Measurements from ENCODE around the gene DPF3.

The DPF3 gene

GRCh38 chr14:72904218-72904617, 10.3 kb upstream of the DPF3 start:
- no peak for DNase-seq

- no peak for DNase-seq
These were observed 9.8 kb upstream of the DPF3 start for GRCh38 chr14:72903716-72904115.

DNA sequence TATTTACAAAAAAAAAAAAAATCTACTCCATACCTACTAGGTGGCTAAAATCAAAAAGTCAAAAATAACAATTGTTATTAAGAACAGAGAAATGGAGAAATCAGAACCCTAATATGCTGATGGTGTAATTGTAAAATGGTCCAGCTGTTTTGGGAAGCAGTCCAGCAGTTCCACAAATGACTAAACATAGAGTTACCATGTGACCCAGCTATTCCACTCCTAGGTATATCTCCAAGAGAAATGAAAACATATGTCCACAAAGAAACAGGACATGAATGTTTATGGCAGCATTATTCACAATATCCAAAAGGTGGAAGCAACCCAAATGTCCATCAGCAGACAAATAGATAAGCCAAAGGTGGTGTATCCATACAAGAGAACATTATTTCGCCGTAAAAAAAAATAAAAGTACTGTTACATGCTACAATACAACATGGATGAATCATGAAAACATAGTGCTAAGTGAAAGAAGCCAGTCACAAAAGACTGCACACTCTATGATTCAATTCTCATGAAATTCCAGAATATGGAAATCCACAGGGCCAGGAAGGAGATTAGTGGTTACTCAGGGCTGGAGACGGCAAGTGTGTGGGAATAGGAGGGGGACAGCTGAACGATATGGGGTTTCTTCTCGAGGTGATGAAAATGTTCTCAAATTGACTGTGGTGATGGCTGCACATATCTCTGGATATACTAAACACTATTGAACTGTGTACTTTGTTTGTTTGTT, 9.1 kb upstream of the DPF3 start:
- no peak for DNase-seq

GRCh38 chr14:72901361-72901760, 7.5 kb upstream of the DPF3 start:
- no peak for DNase-seq

GRCh38 chr14:72898448-72898847, 4.5 kb upstream of the DPF3 start:
- no peak for DNase-seq

- DNase-seq = no peak
These were observed 900 bp upstream of the DPF3 start for GRCh38 chr14:72894623-72895378.

GRCh38 chr14:72894323-72894622, 372 bp upstream of the DPF3 start:
- no peak for DNase-seq

DNA sequence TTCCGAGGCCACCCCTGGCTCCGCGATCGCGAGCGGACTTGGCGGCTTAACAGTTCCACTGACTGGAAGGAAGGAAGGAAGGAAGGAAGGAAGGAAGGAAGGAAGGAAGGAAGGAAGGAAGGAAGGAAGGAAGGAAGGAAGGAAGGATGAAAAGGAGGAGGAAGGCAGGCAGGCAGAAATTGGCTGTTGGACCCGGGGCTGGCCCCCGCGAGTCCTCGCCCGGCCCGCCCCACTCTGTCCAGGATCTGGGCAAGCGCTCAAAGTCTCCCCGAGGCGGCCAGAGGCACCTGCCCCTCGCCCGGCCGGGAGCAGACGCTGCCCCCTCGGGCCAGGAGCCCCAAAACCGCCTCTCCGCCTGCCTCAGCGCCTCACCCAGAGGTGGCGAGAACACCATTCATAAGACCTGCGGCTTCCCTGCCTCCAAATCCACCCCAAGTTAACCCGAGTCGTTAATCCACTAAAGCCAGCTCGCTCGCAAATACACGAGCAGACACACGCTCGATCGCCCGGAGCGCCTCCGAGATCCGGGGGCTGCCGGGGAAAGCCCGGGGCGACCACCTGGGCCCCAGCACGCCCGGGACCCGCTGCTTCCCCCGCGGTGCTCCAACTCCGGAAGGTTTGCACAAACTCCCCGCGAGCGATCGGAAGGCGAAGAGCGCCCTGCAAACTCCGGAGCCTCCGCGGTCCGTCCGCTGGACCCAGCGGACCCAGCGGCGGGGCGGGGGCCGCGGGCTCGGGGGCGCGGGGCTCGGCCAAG, 844 bp downstream of the DPF3 start:
- no peak for DNase-seq

DNA sequence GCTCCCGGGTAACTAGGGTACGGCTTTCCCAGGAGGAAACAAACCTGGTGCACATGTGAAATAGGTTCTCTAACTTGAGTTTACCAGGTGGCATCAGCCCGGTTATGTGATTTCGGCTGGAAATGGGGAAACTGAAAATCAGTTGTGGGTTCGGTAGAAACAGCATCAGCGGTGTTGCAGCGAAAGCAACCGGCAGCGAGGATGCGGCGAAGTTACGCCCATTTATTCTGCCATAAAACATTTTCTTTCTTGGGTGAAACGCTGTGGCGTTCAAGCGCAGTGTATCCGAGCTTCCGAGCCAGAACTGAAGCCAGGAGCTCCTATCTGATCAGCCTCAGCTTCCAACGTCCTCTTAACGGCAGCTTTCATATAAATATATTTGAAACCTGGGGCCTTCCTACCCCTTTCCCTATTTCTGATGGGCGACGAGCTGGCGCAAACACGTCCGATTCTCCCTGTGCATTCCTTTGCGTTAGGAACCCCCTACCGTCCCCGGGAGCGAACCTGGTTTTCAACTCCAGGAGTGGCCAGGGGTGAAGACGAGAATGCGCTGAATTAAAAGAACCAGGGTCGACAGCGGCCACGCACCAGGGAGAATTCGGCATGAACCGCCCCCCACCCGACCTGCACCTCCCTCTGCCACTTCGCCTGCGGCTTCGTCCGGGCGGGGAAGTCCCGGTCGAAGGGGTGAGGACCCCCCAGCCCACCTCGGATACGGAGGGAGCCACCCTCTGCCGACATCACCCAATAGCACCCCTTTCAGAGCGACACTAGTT, 1.6 kb downstream of the DPF3 start:
- no peak for DNase-seq

GRCh38 chr14:72891666-72892102, 2.2 kb downstream of the DPF3 start:
- DNase-seq = no peak

- no peak for DNase-seq
These were observed 4.5 kb downstream of the DPF3 start for GRCh38 chr14:72889366-72889765.

DNA sequence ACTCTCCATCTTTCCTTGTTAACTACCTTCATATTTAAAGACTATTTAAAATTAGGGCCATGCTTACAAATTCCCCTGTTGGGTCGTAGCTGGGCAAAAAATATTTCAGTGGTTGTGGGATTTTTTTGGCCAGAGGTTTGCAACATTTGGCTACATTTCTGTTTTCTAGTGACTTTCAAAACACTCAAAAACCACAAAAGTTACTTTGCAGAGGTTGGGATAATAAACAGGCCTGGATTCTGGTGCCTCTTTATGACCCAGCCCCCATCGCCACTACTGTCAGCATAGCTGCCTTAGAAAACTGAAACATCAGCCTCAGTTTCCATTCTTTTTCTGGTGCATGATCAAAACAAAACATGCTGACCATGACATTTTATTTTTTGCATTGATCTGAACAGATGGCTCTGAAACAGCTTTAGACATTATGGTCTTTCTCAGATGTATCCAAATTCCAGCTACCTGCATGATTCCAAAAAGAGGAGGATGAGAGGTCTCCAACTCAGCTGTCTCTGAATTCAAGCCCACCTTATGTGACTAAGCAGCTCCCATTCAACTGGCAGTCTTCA, 5.2 kb downstream of the DPF3 start:
- no peak for DNase-seq

GRCh38 chr14:72888192-72888591, 5.7 kb downstream of the DPF3 start:
- no peak for DNase-seq

DNA sequence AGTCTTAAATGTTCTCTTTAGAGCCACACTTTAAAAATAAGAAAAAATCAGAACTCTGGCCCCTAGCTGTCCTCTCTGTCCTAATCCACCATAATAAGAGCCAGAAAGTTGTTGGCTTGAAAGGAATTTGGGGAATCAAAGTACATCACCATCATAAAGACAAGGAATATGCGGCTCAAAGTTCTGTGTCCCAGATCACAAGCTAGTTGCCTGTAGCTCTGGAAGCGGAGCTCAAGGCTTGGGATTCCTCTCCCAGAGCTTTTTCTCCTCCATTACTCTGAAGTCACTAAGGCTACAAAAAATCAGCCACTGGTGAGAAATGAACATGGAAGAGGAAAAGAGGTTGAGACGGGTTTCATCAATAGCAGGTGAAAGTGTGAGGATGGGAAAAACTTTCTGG, 6.4 kb downstream of the DPF3 start:
- no peak for DNase-seq

- DNase-seq = no peak
These were observed 9.5 kb downstream of the DPF3 start for GRCh38 chr14:72884386-72884785.

- peak; percentile 35 for DNase-seq
These were observed 9.9 kb downstream of the DPF3 start for GRCh38 chr14:72883961-72884360.

GRCh38 chr14:72883109-72883508, 10.8 kb downstream of the DPF3 start:
- DNase-seq = no peak

- no peak for DNase-seq
These were observed 11.4 kb downstream of the DPF3 start for GRCh38 chr14:72882463-72882862.

DNA sequence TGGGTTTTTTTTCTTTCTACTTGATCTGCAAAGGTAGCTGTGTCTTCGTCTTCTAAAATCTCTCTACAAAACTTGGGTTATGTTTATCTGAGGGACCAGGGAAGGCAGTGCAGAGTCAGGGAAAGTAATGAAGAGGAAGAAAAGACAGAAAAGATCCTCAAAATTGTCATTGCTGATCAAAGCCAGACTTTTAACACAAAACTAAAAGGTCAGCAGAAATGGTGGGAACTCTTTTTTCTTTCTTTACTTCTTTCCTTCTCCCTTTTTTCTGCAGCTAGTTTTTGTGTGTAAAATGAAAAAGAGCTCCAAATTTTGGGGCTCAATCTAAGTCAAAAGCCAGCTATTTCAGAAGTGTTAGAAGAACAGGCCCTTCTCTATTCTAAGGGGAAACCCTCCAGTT, 11.9 kb downstream of the DPF3 start:
- no peak for DNase-seq

- DNase-seq = no peak
These were observed 12.4 kb downstream of the DPF3 start for GRCh38 chr14:72881543-72881942.

DNA sequence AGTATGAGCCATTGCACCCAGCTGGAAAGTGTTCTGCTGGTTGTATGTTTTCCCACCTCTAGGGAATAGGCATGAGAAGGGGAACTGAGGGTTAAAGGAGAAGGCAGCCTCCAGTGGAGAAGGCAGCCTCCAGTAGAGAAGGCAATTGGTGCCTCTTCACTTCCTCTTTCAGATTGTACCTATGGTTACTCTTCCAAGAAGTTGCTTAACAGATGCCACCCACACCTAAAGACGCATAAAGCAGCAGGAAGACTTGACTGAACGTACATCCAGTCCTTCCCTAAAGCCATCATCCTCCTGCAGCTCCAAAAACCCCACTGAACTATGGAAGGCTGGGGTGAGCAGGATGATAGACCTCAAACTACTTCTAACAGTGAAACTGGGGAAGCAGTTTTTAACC, 13.1 kb downstream of the DPF3 start:
- no peak for DNase-seq

GRCh38 chr14:72880164-72880563, 13.7 kb downstream of the DPF3 start:
- no peak for DNase-seq

DNA sequence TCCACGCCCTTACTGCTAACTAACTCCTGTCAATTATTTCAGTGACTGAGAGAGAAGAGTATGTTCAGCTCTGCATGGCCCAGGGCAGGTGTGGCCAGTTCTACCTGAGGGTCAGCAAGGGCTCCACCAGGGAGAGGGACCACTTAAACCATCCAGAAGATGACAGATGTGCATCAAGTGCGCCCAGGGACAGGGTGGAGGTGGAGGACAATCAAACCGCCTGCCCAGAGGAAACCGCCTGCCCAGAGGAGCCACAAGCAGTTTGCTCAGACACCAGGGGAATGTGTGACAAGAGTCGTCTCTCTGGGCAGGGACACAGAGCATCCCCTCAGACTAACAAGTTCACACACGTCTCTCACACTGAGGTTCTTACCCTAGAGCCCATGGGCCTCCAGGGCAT, 14.5 kb downstream of the DPF3 start:
- DNase-seq = no peak
